Measurements from ENCODE around the gene GATAD2A.

DNA sequence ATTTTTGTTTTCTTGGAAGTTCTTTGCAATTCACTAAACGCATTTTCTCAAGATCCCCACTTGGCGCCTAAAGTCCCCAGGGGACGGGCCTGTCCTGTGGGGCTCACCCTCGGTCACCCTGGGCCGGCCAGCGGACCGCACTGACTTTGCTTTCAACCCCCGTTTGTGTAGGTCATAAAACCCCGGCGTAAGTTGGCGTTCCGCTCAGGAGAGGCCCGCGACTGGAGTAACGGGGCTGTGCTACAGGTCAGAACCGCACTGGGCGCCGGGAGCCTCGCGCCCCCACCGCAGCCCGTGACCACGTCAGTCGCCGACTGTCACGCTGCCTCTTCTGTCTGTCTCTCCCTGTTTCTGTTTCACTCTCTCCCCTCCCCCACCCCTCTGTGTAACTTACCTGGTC lies 96.3 kb downstream of the GATAD2A start:
- TF ChIP-seq, protein P1, sequence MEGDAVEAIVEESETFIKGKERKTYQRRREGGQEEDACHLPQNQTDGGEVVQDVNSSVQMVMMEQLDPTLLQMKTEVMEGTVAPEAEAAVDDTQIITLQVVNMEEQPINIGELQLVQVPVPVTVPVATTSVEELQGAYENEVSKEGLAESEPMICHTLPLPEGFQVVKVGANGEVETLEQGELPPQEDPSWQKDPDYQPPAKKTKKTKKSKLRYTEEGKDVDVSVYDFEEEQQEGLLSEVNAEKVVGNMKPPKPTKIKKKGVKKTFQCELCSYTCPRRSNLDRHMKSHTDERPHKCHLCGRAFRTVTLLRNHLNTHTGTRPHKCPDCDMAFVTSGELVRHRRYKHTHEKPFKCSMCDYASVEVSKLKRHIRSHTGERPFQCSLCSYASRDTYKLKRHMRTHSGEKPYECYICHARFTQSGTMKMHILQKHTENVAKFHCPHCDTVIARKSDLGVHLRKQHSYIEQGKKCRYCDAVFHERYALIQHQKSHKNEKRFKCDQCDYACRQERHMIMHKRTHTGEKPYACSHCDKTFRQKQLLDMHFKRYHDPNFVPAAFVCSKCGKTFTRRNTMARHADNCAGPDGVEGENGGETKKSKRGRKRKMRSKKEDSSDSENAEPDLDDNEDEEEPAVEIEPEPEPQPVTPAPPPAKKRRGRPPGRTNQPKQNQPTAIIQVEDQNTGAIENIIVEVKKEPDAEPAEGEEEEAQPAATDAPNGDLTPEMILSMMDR (IDR thresholded peaks at IDR 0.05): no peak
- no peak for TF ChIP-seq EP300 (IDR thresholded peaks at IDR 0.05)
- TF ChIP-seq POLR2AphosphoS5 (IDR thresholded peaks at IDR 0.05): no peak

Measured in stomach (tissue), 4 donors.